GM12878 (cell line): ENCODE data around the gene VPS18. TPM values are rescaled to one million over a fixed set of nuclear protein-coding genes. Genes with fewer than 3 reads are reported as not detected.

Source experiments
- ATAC-seq: fragments of 200-7000 bp; cut with Tn5 transposase; 3 replicates; pipeline ENCODE4 v1.9.1; 2020; ENCODE audit warnings: mild to moderate bottlenecking, moderate library complexity
- BruUV-seq: library from RNA; stranded (reverse); fragments of 400-500 nt; replicated peaks from 2 replicates; lab custom pipeline; 2021; lab: Mats Ljungman, UMichigan
- CTCF ChIA-PET: fragments of 300-600 bp; sonication (Branson Sonifier 250); formaldehyde crosslinking; extraction: SDS; loops from one replicate; lab custom pipeline; 2021; ENCODE audit warnings: inconsistent platforms; lab: Yijun Ruan, JAX
- POLR2A ChIA-PET: fragments of 350-600 bp; formaldehyde crosslinking; extraction: SDS; loops from one replicate; lab custom pipeline; 2021; ENCODE audit warnings: inconsistent platforms; lab: Charles Lee
- RAD21 ChIA-PET: fragments of 300-600 bp; sonication (Branson Sonifier 250); formaldehyde crosslinking; loops from one replicate; lab custom pipeline; 2023; ENCODE audit warnings: antibody characterized with exemption; ENCODE audit not compliant: unreplicated experiment; lab: Charles Lee
- SMC1A ChIA-PET: fragments of 300-600 bp; sonication (Branson Sonifier 250); formaldehyde crosslinking; loops from one replicate; lab custom pipeline; 2023; ENCODE audit not compliant: unreplicated experiment, uncharacterized antibody; lab: Charles Lee
- DNase-seq: peaks from one replicate; pipeline ENCODE4 v3.0.0-alpha.2; 2011; ENCODE audit warnings: low read depth, low spot score
- FAIRE-seq: peaks from 3 replicates; lab custom pipeline; 2011; peaks lifted over from hg19 to GRCh38; lab: Jason Lieb, UNC
- H2AFZ ChIP-seq: 2 replicates; pipeline ENCODE4 v1.6.0; 2011; ENCODE audit warnings: low read depth, low read length, control low read depth; ENCODE audit not compliant: control insufficient read depth
- H3K27ac ChIP-seq: 2 replicates; pipeline ENCODE4 v1.5.1; 2011; ENCODE audit warnings: control low read depth; ENCODE audit not compliant: control insufficient read depth, insufficient read depth
- H3K27me3 ChIP-seq, 2 experiments: replicated peaks in 1 of 2; 2 replicates each; pipeline versions ENCODE4 v1.6.0 to v1.6.1; 2011; ENCODE audit warnings: low read length in 1 of 2; ENCODE audit not compliant: control insufficient read depth in 2 of 2, insufficient read depth in 2 of 2
- H3K36me3 ChIP-seq, 2 experiments: 2 replicates each; pipeline ENCODE4 v1.5.1; 2011; ENCODE audit warnings: low read length in 1 of 2; ENCODE audit not compliant: control insufficient read depth in 2 of 2, insufficient read depth in 2 of 2
- H3K4me1 ChIP-seq: 2 replicates; pipeline ENCODE4 v1.6.1; 2011; ENCODE audit warnings: mild to moderate bottlenecking, low read length, moderate library complexity, mixed read lengths; ENCODE audit not compliant: control insufficient read depth, insufficient read depth
- H3K4me2 ChIP-seq: 2 replicates; pipeline ENCODE4 v1.6.0; 2011; ENCODE audit warnings: control low read depth; ENCODE audit not compliant: control insufficient read depth, insufficient read depth
- H3K4me3 ChIP-seq: fragments of 200-600 bp; sonication (generic); 2 replicates; pipeline ENCODE4 v1.5.1; 2016
- H3K79me2 ChIP-seq: 2 replicates; pipeline ENCODE4 v1.6.0; 2011; ENCODE audit warnings: low read length; ENCODE audit not compliant: control insufficient read depth, insufficient read depth
- H3K9ac ChIP-seq: 2 replicates; pipeline ENCODE4 v1.8.0; 2011; ENCODE audit warnings: low read length, control low read depth, mixed read lengths; ENCODE audit not compliant: control insufficient read depth, insufficient read depth
- H3K9me3 ChIP-seq: replicated peaks from 3 replicates; pipeline ENCODE4 v1.5.1; 2011; ENCODE audit warnings: mild to moderate bottlenecking, low read length; ENCODE audit not compliant: control insufficient read depth, insufficient read depth
- H4K20me1 ChIP-seq: 2 replicates; pipeline ENCODE4 v1.6.0; 2011; ENCODE audit not compliant: control insufficient read depth, insufficient read depth
- BCL3 ChIP-seq: IDR thresholded peaks from 2 replicates; pipeline ENCODE4 v1.6.1; 2011; ENCODE audit warnings: borderline replicate concordance, low read depth, mild to moderate bottlenecking, moderate library complexity, low read length; ENCODE audit not compliant: insufficient read depth, poor library complexity, severe bottlenecking
- NFYA ChIP-seq: IDR thresholded peaks from 2 replicates; pipeline ENCODE4 v1.6.1; 2011; ENCODE audit warnings: low read depth, mild to moderate bottlenecking, low read length, improper control_type of control experiment, borderline replicate concordance
- RELB ChIP-seq: fragments of 450-650 bp; IDR thresholded peaks from 2 replicates; pipeline ENCODE4 v1.6.1; 2017; ENCODE audit warnings: low read depth, mild to moderate bottlenecking, moderate library complexity
- ZSCAN29 ChIP-seq: fragments of 450-650 bp; IDR thresholded peaks from 2 replicates; pipeline ENCODE4 v1.6.1; 2017; ENCODE audit warnings: mild to moderate bottlenecking, moderate library complexity
- WGBS: methylation state at CpG from one replicate; pipeline ENCODE4 v1.1.6; 2016; ENCODE audit warnings: low lambda C conversion rate; ENCODE audit not compliant: insufficient replicate concordance, insufficient coverage; ENCODE audit errors: missing lambda C conversion rate; 5-methylcytosine and 5-hydroxymethylcytosine counted together
- in situ Hi-C: fragments of 300-500 bp; cut with MboI; formaldehyde crosslinking; loops from 9 replicates; pipeline ENCODE4 v1.14.3; 2018; ENCODE audit warnings: mixed read lengths
- intact Hi-C: fragments of 100-400 bp; cut with micrococcal nuclease; formaldehyde crosslinking; loops from one replicate; pipeline ENCODE4 v1.14.2; 2022; ENCODE audit not compliant: unreplicated experiment
- polyA plus RNA-seq, 11 experiments: library from polyadenylated mRNA; depleted of rRNA in 4 of 11; unstranded in 6 of 11; stranded (reverse) in 5 of 11; fragments of >200 nt; fragmentation: Nextera tagmentation in 4 of 11; fragmentation: Illumina TruSeq in 1 of 11; extraction: Ambion mirVana in 4 of 11; extraction: Trizol in 1 of 11; gene quantifications; 1 replicate in 1 of 11; 2 replicates in 10 of 11; pipeline versions ENCODE4 v1.2.1 to v1.2.3, GENCODE V29; 2011 to 2016; ENCODE audit warnings: inconsistent platforms in 2 of 11, missing spikeins in 2 of 11, low read depth in 1 of 11
- total RNA-seq, 4 experiments: library from RNA; depleted of rRNA in 3 of 4; stranded (reverse); fragments of >200 nt in 3 of 4; fragmentation: Illumina TruSeq in 1 of 4; extraction: Trizol in 1 of 4; gene quantifications; 2 replicates each; pipeline versions ENCODE4 v1.2.1 to v1.2.3, GENCODE V29; 2013 to 2021
- TF ChIP-seq, protein P1 (sequence below): fragments of 450-650 bp; IDR thresholded peaks from 2 replicates; pipeline ENCODE4 v1.6.1; 2017; ENCODE audit warnings: antibody characterized with exemption, mild to moderate bottlenecking, moderate library complexity

The VPS18 gene
- total and polyA plus RNA-seq, 10 of the 15 experiments (the other 5 are each of a cell fraction or from before 2014, with no cell fraction given): 0.71 to 20.4 (median 10.6) TPM

DNA sequence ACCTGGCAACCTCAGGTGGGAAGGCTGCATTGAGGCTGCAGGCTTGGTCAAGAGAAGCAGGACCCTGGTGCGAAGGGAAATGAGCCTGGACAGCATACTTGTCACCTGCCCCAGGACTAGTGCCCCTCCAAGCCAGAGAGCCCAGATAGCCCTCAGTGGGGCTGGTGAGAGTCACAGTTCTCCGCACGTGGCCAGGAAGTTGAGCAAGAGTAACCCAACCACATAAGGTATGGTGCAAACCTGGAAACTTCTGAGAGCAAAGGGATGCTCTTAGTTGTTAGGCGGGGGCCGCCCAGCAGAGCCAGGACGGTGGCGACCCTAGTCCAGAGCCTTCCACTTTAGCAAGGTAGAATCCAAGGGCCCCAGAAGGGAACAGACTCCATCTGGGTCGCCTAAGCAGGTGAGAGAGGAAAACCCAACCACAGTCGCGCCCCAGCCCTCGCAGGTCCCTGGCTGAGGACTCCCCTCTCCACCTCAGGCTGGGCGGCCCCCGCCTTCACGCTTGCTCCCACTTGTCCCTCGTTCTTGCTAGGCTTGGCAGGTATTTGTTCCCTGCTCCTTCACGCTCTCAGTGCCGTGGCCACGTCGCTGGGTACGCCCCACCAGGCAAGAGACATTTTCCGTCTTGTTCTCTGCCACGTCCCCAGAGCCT is 1.1 kb upstream of the VPS18 start:
- Histone ChIP-seq H4K20me1 (no peaks in the 10 kb centered on the region), H3K79me2 (peaks cover 20% of the 10 kb centered on the region), H2AFZ (peak overlapping the region; percentile 79), H3K36me3 (no peaks in the 10 kb centered on the region; a peak in 1 of 4 replicates), H3K9ac (no peak overlapping the region), H3K27ac (no peak overlapping the region), H3K27me3 (no peaks in the 10 kb centered on the region), H3K4me2 (no peak overlapping the region), H3K4me3 (no peak overlapping the region), H3K4me1 (peaks cover 21% of the 10 kb centered on the region), H3K9me3 (no peaks in the 10 kb centered on the region)
- SMC1A ChIA-PET: interaction anchor here (0.8 to 13.4 kb wide), 11 partner anchors 10 to 213 kb away, joined by 3 to 454 read pairs (median 12); partner anchors contain the start of gene RHOV
- TF ChIP-seq NFYA: no peak
- TF ChIP-seq, protein P1, sequence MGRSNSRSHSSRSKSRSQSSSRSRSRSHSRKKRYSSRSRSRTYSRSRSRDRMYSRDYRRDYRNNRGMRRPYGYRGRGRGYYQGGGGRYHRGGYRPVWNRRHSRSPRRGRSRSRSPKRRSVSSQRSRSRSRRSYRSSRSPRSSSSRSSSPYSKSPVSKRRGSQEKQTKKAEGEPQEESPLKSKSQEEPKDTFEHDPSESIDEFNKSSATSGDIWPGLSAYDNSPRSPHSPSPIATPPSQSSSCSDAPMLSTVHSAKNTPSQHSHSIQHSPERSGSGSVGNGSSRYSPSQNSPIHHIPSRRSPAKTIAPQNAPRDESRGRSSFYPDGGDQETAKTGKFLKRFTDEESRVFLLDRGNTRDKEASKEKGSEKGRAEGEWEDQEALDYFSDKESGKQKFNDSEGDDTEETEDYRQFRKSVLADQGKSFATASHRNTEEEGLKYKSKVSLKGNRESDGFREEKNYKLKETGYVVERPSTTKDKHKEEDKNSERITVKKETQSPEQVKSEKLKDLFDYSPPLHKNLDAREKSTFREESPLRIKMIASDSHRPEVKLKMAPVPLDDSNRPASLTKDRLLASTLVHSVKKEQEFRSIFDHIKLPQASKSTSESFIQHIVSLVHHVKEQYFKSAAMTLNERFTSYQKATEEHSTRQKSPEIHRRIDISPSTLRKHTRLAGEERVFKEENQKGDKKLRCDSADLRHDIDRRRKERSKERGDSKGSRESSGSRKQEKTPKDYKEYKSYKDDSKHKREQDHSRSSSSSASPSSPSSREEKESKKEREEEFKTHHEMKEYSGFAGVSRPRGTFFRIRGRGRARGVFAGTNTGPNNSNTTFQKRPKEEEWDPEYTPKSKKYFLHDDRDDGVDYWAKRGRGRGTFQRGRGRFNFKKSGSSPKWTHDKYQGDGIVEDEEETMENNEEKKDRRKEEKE: no peak
- TF ChIP-seq RELB: no peak
- no peak for TF ChIP-seq BCL3
- no peak for TF ChIP-seq ZSCAN29
- CTCF ChIA-PET: interaction anchor here (0.7 to 5.5 kb wide), 16 partner anchors 12 to 199 kb away, joined by 3 to 95 read pairs (median 12); partner anchors contain the start of genes DNAJC17, RAD51, RHOV and SPINT1
- POLR2A ChIA-PET: interaction anchor here (1.1 to 5.7 kb wide), 4 partner anchors 21 to 186 kb away, joined by 4 to 220 read pairs (median 32); partner anchors contain the start of gene RHOV
- ATAC-seq (no peak), DNase-seq (no peak), FAIRE-seq (no peak)
- WGBS: 63% methylated on average over 22 of the region's 22 CpGs
- BruUV-seq: no TSS peak
- RAD21 ChIA-PET: interaction anchor here (0.8 to 14.9 kb wide), 19 partner anchors 9 to 304 kb away, joined by 3 to 551 read pairs (median 10); partner anchors contain the start of genes DNAJC17, RAD51, RHOV and ZFYVE19
- in situ Hi-C loops: loop anchor here (5.0 kb wide), 1 partner anchor 36 kb away; no protein-coding TSS in a partner anchor
- intact Hi-C loops: loop anchor here (5.0 kb wide), 2 partner anchors 141 to 196 kb away; partner anchors contain the start of gene RAD51
